ENCODE results near the gene ENPP7.

ENPP7 gene

DNA sequence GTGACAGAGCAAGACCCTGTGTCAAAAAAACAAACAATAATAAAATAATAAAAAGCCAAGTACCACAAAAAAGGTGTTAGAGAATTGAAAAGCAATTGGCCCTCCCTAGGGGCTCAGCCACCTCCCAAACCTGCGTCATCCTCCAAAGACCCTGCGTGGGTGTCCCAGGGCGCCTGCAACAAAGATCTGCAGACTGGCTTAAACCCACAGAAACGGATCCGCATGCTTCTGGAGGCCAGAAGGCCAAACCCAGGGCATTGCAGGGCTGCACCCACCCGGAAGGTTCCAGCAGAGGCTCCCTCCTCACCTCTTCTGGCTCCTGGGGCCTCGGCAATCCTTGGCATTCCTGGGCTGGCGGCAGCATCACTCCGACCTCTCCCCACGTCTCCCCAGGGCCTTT is 1.5 kb downstream of the ENPP7 start:
- DNase-seq (ENCODE audit: low read depth) = no peak

DNA sequence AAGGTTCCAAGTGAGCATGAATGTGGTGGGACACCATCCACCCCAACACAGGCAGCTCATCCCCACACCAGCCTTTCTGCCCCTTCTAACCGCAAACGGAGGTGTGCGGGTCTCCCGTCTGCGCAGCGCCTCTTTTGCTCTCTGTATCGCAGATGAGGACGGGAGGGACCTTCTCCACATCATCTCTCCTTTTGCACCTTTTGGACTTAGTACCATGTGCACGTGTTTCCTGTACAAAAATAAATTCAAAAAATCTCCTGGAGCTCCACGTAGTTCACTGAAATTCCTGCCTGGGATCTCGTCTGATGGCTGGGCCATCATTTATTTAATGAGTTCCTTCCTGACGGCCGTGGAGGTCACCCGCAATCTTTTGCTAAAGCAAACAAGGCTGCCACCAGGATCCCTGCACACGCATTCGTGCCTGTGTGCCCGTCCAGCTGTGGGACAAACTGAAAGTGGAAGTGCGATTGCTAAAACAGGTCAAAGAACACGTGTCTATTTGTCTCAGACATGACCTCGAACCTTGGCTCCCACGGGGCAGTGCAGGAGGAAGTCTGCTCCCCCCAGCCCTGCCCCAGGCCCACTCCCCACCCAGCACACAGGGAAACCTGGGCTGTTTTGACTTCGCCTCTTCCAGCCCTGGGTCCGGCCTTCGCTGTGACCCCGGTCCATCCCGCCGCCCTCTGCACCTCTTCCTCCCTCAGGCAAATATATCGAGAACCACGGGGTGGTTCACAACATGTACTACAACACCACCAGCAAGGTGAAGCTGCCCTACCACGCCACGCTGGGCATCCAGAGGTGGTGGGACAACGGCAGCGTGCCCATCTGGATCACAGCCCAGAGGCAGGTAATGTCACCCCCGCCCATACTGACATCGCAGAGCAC is 2.3 kb downstream of the ENPP7 start:
- no peak for DNase-seq (ENCODE audit: low read depth)

DNA sequence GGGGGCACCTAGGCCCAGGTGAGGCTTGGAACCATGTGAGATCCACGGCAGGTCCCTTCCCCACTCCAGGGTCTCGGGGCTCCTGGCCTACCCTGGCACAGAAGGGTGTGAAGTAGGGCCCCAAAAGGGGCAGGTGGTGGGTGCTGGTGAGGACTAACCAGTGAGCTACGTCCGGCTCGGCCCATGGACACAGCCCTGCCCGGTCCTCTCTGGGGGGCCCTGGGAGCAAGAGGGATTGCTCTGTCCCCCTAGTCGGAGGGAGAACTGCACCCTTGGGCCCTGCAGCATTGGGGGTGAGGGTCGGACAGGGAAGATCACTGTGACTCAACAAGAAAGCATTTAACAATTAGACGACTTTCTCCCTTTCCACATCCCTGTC is 2.9 kb downstream of the ENPP7 start:
- no peak for DNase-seq (ENCODE audit: low read depth)

DNA sequence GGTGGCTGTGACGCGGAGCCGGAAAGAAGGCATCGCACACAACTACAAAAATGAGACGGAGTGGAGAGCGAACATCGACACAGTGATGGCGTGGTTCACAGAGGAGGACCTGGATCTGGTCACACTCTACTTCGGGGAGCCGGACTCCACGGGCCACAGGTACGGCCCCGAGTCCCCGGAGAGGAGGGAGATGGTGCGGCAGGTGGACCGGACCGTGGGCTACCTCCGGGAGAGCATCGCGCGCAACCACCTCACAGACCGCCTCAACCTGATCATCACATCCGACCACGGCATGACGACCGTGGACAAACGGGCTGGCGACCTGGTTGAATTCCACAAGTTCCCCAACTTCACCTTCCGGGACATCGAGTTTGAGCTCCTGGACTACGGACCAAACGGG is 4.4 kb downstream of the ENPP7 start:
- no peak for DNase-seq (ENCODE audit: low read depth)

DNA sequence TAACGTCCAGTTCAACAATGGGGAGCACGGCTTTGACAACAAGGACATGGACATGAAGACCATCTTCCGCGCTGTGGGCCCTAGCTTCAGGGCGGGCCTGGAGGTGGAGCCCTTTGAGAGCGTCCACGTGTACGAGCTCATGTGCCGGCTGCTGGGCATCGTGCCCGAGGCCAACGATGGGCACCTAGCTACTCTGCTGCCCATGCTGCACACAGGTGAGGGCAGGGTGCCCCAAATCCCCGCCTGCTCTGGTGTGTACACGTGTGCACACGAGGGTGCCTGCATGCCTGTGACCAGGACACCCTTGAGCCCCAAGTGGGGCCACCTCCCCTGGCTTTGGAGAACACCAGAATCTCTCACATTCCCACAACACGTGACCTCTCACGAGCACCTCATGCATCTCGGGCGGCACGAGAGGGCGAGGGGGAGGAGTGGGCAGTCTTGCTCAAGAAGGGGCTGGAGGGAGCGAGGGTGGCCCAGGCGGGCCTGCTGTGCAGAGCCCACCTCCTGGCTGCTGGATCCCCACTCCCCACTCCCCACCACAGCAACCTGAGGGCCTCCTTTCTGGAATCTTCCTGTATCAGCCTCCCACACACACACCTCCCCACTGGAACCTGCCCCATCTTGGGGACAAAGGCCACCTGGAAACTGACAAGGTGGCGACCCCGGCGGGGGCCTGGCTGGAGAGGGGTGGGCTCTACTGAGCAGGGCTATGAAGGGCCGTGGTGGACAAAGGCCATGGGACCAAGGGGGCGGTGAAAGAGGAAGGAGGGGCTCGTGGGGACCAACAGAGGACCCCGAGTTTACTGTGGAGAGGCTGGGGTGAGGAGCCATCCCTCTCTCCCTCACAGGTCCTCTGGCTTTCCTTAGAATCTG is 6.5 kb downstream of the ENPP7 start:
- no peak for DNase-seq (ENCODE audit: low read depth)

DNA sequence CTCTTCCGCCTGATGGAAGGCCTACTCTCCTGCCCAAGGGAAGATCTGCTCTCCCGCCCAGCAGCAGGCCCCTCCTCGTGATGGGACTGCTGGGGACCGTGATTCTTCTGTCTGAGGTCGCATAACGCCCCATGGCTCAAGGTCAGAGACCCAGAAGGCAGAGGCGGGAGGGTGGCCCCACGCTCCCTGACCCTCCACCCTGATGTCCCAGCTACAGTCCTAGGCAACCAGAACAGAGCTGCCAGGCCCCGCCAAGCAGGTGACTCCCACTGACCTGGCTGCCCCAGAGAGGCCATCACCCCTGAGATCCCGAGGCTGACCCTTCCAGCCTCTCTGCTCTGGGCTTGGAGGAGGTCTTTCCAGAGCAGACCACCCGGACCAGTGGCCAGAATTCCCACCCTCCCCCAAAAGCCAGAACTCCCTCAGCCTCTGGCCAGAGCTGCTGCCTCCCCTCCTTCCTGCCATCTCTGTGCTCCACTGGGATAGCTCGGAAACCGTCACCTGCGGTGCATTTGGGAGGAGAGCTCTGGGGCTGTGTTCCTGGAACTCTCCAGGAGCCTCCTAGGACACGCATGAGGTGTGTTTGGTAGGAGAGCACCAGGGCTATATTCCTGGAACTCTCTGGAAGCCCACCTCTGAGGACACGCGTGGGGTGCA is 7.3 kb downstream of the ENPP7 start:
- no peak for DNase-seq (ENCODE audit: low read depth)

DNA sequence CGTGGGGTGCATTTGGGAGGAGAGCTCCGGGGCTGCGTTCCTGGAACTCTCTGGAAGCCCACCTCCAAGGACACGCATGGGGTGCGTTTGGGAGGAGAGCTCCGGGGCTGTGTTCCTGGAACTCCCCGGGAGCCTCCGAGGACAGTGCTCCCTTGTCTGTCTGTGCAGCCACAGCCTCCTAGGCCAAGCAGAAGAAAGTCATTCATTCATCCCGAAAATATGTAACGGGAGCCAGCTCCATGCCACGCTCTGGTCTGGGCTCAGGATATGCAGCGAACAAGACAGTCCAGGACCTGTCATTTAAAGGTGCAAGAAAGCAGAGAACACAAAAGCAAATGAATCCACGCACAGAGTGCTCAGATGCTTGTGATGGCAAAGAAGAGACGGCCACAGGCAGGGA is 7.9 kb downstream of the ENPP7 start:
- DNase-seq (ENCODE audit: low read depth) = no peak

DNA sequence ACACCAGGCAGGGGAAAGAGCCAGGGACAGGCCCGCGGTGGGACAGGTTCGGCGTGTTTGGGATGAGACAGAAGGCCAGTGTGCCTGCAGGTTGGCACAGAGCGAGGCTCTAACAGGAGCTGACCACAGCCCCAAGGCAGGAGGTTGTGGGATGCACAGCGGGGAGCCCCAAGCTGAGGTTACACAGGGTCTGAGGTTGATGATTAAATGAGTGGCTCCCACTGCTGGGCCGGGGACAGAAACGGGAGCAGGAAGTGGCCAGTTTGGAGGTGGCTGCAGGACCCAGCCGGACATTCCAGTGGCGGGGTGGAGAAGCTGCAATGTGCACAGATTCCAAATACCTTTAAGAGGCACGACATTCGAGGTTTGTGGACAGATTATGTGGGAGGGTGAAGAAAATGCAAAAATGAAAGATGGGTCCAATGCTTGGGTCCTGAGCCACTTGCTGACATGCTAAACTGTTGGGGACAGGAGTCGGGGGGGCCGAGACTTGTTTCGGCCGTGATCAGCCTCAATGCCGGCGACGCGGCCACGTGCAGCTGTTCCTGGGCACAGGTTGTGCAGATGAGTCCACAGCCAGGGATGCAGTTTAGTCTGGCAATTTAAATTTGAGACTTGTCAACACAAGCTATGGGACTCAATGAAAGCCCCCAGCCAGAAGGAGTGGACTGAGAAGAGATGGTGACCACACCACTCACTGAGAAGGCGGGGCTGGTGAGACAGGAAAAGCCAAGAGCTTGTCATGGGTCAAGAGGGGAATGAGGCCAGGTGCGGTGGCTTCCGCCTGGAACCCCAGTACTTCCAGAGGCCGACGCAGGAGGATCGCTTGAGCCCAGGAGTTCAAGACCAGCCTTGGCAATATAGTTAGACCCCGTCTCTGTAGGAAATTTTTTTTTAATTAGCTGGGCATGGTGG is 8.7 kb downstream of the ENPP7 start:
- no peak for DNase-seq (ENCODE audit: low read depth)

DNA sequence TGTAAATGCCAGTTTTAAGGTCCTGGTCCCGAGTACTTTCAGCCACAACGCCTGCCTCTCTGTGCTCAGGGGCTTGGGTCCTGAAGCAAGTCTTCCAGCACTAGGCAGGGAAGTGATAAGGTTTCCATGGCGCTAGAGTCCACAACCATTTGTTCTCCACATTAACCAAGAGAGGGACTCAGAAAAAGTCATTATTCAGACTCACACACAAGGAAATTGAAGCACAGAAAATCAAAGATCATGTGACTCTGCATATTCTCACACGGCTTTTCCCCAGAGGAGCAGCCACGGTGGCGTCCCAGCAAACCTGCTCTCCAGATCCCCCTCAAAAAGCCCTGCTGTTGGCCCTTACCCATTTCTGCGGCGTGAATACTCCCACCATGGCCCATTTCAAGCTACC is 9.7 kb downstream of the ENPP7 start:
- DNase-seq (ENCODE audit: low read depth) = no peak

DNA sequence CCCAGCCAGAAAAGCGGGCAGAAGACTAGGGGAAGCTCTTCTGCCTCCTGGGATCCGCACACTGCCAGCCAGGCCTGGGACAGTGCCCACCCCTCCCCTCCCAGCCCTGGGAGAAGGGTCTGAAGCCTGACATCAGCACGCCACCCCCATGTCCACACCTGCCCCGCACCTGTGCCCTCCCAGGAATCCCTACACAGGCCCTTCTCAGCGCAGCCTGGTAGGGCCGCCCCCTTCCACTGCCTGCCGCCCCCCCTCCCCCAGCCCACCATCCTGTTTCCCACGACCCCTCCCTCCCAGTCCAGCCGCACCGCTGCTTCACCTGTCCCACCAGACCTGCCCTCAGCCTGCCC is 10.6 kb downstream of the ENPP7 start:
- DNase-seq (ENCODE audit: low read depth) = no peak

DNA sequence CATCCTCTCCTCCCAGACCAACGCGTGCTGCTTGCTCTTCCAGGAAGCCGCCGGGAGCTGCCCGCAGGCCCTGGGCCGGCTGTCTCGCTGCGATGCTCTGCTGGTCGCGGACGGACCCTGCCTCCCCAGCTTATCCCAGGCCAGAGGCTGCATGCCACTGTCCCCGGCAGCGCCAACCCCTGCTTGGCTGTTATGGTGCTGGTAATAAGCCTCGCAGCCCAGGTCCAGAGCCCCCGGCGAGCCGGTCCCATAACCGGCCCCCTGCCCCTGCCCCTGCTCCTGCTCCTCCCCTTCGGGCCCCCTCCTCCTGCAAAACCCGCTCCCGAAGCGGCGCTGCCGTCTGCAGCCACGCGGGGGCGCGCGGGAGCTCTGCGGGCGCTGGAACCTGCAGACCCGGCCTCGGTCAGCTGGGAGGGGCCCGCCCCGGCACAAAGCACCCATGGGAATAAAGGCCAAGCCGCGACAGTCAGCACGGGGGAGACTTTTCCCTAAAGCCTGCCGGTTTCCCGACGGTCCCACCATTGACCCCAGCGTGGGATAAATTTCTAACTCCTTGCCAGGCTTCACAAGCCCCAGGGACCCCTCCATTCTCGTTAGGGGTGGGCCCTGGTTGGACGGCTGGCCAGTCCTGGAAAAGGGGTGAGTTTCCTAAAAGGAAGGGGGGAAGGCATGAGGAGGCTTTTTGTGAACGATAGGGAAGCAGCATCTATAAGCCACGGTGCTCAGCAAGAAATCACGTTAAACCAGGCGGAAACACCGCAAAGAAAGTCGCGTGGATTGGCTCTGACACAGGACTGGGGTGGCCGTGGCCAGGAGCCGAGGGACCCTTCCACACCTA is 11.2 kb downstream of the ENPP7 start:
- DNase-seq (ENCODE audit: low read depth) = no peak

DNA sequence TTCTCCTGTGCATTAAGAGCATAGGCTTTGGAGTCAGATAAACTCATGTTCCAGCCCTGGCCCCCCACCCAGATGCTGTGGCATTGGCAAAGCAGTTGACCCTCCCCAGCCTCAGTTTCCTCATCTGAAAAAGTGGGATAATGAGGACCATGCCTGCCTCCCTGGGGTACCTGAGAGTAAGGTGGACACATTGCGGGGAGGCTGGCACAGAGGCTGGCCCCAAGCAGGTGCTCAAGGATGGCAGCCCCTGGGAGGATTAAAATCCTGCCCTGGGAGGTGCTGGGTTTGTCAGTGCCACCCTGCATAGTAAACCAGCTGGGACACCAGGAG is 11.8 kb downstream of the ENPP7 start:
- no peak for DNase-seq (ENCODE audit: low read depth)

DNA sequence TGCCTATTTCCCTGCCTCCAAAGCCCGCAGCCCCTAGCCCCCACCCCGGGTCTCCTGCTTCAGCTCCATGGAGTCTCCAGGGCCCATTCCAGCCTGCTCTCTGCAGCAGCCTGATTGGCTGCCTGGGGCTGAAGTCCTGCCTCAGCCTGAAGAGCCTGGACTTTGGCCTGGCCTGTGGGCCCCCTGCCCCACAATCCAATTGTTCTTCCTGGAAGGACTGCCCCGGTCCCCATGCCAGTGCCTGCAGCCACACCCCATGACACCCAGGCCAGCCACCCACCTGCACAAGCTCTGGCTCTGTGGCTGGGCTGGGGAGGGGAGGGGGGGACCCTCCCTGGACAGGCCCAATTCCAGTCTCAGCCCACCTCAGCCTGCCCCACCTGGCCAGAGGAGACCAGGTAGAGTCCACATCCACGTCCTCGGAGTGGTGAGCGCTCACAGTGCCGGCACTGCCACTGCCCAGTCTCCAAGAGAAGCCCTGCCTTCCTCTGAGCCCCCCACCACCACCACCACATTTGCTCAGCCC is 12.3 kb downstream of the ENPP7 start:
- DNase-seq (ENCODE audit: low read depth) = no peak

DNA sequence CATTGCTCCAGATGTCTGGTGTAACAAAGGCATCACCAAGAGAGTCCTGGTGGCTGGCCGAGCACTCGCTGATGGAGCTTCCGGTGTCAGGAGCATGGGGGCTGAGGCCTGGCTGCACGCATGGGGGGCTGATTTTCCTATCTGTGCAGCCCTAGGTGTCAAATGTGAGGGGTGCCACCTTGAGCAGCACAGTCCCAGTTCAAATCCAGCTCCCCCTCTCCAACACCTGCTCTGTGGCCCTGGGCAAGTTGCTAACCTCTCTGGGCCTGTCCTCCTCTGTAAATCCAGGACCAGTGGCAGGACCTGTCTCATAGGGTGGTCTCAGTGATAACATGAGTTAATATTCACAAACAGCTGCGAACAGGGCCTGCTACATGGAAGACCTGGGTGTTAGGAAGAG is 12.9 kb downstream of the ENPP7 start:
- no peak for DNase-seq (ENCODE audit: low read depth)

DNA sequence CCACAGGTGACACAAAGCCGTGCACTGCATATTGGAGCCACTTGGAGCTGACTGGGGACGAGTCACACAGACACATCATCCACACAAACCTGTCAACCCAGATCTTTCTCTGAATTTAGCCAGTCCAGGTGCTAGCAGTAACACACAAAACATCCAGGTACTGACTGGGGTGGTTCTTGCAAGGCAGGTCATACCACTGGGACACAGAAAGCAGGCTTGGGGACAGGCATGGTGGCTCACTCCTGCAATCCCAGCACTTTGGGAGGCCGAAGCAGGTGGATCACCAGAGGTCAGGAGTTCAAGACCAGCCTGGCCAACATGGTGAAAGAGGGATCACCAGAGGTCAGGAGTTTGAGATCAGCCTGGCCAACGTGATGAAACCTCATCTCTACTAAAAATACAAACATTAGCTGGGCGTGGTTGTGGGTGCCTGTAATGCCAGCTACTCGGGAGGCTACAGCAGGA is 14.9 kb downstream of the ENPP7 start:
- no peak for DNase-seq (ENCODE audit: low read depth)

DNA sequence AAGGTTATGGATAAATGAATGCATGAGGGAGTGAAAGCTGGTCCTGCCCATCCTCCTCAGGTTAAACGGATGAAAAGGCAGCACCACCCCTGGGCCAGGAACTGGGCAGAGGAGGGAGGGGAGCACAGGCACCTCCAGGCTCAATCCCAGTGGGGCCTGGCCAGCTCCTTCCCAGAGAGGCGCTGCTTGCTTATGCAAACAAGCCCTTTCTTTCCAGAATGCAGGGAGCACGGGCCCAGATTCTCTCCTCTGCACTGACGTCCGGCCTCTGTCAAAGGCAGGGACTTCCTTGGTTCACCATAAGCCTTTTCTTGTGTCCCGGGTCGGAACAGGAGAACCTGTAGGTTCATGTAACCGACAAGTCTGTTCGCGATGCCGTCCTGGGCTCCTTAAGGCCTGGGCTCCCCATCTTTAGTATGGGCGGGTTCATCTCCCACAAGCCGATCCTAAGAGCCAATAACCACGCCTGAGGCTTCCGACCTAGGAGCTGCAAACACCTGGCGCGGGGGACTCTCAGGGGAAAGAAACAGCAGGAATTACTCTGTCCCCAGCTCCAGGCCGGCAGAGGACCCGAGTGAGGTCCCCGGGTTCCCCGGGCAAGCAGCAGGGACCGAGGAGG is 16.3 kb downstream of the ENPP7 start:
- no peak for DNase-seq (ENCODE audit: low read depth)

DNA sequence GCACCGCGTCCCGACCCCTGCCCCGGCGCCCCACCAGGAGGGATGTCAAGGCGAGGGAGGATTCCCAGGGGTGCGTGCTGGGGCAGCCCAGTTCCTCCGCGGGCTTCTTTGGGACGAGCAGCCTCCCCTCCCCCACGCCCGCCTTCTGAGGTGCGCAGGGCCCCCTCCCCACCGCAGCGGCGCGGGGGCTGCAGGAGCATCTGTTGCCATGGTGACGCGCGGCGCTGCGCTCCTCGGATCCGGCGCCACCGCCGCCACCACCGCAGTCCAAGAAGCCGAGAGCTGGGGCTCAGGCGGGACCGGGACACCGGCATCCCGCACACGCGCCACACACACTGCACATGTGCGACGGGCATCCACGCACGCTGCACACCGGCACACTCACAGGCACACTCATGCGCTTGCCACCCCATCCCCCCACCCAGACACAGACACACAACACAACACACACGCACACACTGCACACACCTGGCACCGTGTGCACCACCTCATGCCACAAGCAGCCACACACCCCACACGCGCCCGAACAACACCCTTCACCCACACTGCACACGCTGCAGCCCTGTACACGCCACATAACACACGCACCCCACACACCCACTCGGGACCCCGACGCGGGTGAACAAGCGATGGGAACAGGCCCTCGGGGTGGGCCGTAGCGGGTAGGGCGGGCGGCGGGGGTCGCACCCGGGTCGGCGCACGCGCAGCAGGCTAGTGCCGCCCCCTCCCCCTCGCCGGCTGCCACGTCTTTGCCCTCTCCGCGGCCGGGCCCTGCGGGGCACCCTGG is 17.0 kb downstream of the ENPP7 start:
- no peak for DNase-seq (ENCODE audit: low read depth)

DNA sequence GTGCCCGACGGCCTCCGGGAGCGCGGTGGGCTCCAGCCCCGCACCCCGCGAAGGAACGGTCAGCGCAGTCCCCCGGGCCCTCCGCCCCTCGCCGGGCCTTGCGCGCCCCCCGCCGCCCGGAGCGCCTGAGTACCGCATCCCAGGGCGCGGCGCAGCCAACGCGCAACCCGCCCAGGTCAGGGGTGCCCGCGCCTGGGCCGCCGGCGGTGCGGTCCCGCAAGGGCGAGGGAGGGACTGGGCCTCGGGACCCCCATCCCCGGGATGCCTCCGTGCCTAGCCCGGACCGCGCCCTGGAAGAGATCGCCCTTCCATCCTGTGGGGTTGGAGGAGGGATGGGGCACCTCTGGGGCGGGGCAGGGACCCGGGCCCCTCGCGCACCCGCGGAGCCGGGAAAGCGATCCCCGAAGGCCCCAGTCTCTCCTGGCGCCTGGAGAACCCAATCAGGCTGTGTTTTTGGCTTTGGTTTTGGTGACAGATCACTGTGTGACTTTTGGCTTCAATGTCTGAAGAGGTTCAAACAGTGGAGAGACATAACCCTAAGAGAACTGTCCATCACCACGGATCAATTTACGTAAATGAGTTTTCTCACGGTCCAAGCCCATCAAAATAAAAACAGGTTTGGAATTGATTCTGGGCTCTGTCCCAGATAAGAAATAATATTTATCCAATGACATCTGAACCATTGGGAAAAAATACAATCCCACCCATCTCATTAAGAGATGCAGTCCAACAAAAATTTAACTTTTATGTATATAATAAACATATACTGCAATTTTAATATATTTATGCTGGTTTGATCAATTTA is 17.8 kb downstream of the ENPP7 start:
- no peak for DNase-seq (ENCODE audit: low read depth)
